GM12878 (cell line): ENCODE measurements around the gene NDOR1.

Experiments used
- CTCF ChIP-seq, 3 experiments: IDR thresholded peaks in 2 of 3; conservative IDR thresholded peaks in 1 of 3; 2 replicates each; pipeline ENCODE4 v1.5.1; 2011; ENCODE audit warnings: low read depth in 3 of 3, low read length in 3 of 3, mild to moderate bottlenecking in 3 of 3, control low read depth in 2 of 3, moderate library complexity in 2 of 3, inconsistent platforms in 1 of 3, mixed read lengths in 1 of 3; ENCODE audit not compliant: control insufficient read depth in 2 of 3, insufficient read depth in 1 of 3; ENCODE audit errors: extremely low read depth in 1 of 3
- STAT3 ChIP-seq: IDR thresholded peaks from 2 replicates; pipeline ENCODE4 v1.6.1; 2011; ENCODE audit warnings: low read depth, low read length, improper control_type of control experiment
- TBL1XR1 ChIP-seq: IDR thresholded peaks from 2 replicates; pipeline ENCODE4 v1.6.1; 2012; ENCODE audit warnings: low read depth, low read length, improper control_type of control experiment
- ZBTB40 ChIP-seq: fragments of 450-650 bp; IDR thresholded peaks from 2 replicates; pipeline ENCODE4 v1.6.1; 2016; ENCODE audit warnings: mild to moderate bottlenecking, moderate library complexity, borderline replicate concordance

GRCh38 chr9:137171149-137171900 lies 34.2 kb upstream of the NDOR1 start:
- TF ChIP-seq TBL1XR1 (no peak), ZBTB40 (no peak), STAT3 (no peak), CTCF (IDR thresholded peaks at IDR 0.05 in 2 of 3, conservative IDR thresholded peaks at IDR 0.05 in 1 of 3; ENCODE audit: control insufficient read depth in 2 of 3, extremely low read depth in 1 of 3, insufficient read depth in 1 of 3, low read depth in 3 of 3, low read length in 3 of 3) (no peak)
